ENCODE results near the gene EPHA10. TPM values are rescaled to one million over a fixed set of nuclear protein-coding genes. Genes with fewer than 3 reads are reported as not detected.

The EPHA10 gene
- total RNA-seq, 4 donors from 2014 or later = 0.17 TPM; not detected in 3

GRCh38 chr1:37677143-37677439 lies 87.8 kb downstream of the EPHA10 start:
- Histone ChIP-seq H3K4me3 (no peak overlapping the region), H3K9me3 (no peaks in the 10 kb centered on the region), H3K27ac (no peak overlapping the region), H3K4me1 (no peaks in the 10 kb centered on the region), H3K36me3 (peaks cover 0 to 16% of the 10 kb centered on the region in 2 donors), H3K27me3 (no peaks in the 10 kb centered on the region)
- DNase-seq = no peak
- TF ChIP-seq POLR2A (IDR thresholded peaks at IDR 0.05) (no peak), CTCF (IDR thresholded peaks at IDR 0.05 in 4 of 5, conservative IDR thresholded peaks at IDR 0.05 in 1 of 5) (no peak)
- intact Hi-C loops (cut with DNase I; ENCODE audit: low total_unique reads) = no loop called here
- ATAC-seq = no peak
- in situ Hi-C loops (cut with MboI; ENCODE audit: low sequenced_read_pairs in 4 of 4) = no loop called here

- no peak for ATAC-seq
- H3K27me3 ChIP-seq = peaks cover 0 to 2% (median 0%) of the 10 kb centered on the region in 3 donors
- no peak for TF ChIP-seq CTCF (IDR thresholded peaks at IDR 0.05 in 4 of 5, conservative IDR thresholded peaks at IDR 0.05 in 1 of 5)
- TF ChIP-seq POLR2A (IDR thresholded peaks at IDR 0.05) = no peak
- H3K9me3 ChIP-seq = no peaks in the 10 kb centered on the region
- in situ Hi-C loops (cut with MboI; ENCODE audit: low sequenced_read_pairs in 4 of 4) = no loop called here
- H3K4me1 ChIP-seq = no peaks in the 10 kb centered on the region
- H3K27ac ChIP-seq = no peak overlapping the region
- DNase-seq = no peak
- H3K36me3 ChIP-seq = peaks cover 0 to 11% of the 10 kb centered on the region in 2 donors
- intact Hi-C loops (cut with DNase I; ENCODE audit: low total_unique reads) = no loop called here
- no peak overlapping the region for H3K4me3 ChIP-seq
Observed at GRCh38 chr1:37676281-37677142, 88.4 kb downstream of the EPHA10 start.

- Histone ChIP-seq H3K4me3 (no peak overlapping the region), H3K36me3 (no peaks in the 10 kb centered on the region), H3K4me1 (no peaks in the 10 kb centered on the region), H3K9me3 (no peaks in the 10 kb centered on the region), H3K27me3 (peaks cover 0 to 11% (median 6%) of the 10 kb centered on the region in 3 donors), H3K27ac (no peak overlapping the region)
- in situ Hi-C loops (cut with MboI; ENCODE audit: low sequenced_read_pairs in 4 of 4) (no loop called here), intact Hi-C loops (cut with DNase I; ENCODE audit: low total_unique reads) (no loop called here)
- no peak for TF ChIP-seq CTCF (IDR thresholded peaks at IDR 0.05 in 4 of 5, conservative IDR thresholded peaks at IDR 0.05 in 1 of 5)
- no peak for TF ChIP-seq POLR2A (IDR thresholded peaks at IDR 0.05)
- DNase-seq = no peak
- ATAC-seq = no peak
Observed at GRCh38 chr1:37673920-37674319, 91.0 kb downstream of the EPHA10 start.

GRCh38 chr1:37672136-37672870 lies 92.6 kb downstream of the EPHA10 start:
- Histone ChIP-seq H3K36me3 (no peaks in the 10 kb centered on the region), H3K27ac (no peak overlapping the region), H3K4me1 (no peaks in the 10 kb centered on the region), H3K27me3 (peaks cover 0 to 11% (median 6%) of the 10 kb centered on the region in 3 donors), H3K9me3 (no peaks in the 10 kb centered on the region), H3K4me3 (no peak overlapping the region)
- no peak for DNase-seq
- intact Hi-C loops (cut with DNase I; ENCODE audit: low total_unique reads) (no loop called here), in situ Hi-C loops (cut with MboI; ENCODE audit: low sequenced_read_pairs in 4 of 4) (no loop called here)
- no peak for ATAC-seq
- no peak for TF ChIP-seq CTCF (IDR thresholded peaks at IDR 0.05 in 4 of 5, conservative IDR thresholded peaks at IDR 0.05 in 1 of 5)
- TF ChIP-seq POLR2A (IDR thresholded peaks at IDR 0.05) = no peak
